ENCODE measurements around the gene GADD45G.

The GADD45G gene

DNA sequence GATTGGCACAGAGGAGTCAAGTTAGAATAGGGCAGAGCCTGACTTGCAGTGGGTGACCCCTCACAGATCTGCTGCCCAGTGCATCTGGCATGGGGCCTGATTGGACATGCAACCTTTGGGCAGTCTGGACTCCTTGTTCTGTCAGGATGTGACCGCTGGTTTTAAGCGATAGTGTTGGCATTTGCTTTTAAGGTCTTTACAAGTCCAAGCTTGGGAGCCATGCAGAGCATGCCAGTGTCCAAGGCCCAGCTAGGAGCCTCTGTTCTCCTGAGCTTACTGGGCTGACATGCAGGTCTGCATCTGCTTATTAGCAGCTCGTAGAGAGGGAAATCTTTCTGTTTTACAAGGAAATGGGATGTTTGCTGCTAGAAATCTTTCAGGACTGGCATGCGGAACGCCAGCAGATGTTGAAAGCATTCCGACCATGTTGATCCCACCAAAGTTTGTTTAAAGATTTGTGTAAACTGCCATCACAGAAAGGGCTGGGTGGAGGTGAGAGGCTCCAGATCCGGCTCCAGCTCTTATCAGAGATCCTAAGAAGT, 27.5 kb downstream of the GADD45G start:
- no peak for DNase-seq

DNA sequence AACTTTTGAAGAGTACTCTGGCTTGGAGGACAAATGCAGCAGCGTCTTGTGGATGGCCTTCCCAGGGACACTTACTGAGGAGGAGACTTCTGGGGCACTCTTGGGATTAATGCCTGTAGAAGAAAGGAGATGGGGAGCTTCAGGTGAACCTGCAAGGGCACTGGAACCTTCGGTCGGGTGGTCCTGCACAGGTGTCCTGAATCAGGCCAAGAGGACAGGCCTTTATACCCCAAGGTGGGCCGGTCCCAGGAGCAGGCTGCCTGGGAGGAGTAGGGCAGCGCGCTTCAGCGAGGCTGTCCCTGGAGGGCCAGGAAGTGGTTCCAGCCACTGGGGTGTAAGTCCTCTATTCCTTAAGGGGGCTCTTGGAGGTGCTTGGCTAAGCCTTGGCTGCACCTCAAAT, 27.9 kb downstream of the GADD45G start:
- no peak for DNase-seq

DNA sequence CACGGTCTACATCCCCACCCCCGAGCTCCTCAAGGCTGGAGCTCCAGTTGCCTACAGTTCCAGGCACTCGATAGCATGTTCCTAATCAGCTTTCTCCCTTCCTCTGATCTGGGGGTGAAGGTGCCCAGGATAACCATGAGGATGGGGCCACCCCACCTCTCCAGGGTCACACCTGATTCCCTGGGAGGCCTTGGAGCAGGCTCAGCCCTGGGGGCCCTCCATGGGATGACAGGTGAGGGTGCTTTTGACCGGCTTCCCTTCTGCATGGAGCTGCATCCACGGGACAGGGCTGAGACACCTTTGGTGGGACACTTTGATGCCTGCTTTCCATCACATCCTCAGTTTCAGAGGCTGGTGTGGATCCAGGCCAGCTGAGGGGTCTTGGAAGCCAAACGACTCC, 28.6 kb downstream of the GADD45G start:
- DNase-seq = no peak

DNA sequence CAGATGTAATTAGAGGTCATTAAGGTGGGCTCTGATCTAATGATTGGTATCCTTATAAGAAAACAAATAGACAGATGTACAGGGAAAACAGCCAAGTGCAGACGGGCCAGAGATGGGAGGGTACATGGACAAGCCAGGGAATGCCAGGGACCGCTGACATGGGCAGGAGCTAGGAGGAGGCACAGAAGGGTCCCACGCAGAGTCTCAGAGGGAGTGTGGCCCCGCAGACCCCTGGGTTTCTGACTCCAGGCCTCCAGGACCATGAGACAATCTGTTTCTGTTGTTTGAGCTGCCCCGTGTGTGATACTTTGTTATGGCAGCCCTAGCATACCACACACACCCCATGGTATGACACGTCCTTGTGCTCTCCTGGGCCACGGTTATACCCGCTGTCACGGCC, 29.1 kb downstream of the GADD45G start:
- DNase-seq = no peak

DNA sequence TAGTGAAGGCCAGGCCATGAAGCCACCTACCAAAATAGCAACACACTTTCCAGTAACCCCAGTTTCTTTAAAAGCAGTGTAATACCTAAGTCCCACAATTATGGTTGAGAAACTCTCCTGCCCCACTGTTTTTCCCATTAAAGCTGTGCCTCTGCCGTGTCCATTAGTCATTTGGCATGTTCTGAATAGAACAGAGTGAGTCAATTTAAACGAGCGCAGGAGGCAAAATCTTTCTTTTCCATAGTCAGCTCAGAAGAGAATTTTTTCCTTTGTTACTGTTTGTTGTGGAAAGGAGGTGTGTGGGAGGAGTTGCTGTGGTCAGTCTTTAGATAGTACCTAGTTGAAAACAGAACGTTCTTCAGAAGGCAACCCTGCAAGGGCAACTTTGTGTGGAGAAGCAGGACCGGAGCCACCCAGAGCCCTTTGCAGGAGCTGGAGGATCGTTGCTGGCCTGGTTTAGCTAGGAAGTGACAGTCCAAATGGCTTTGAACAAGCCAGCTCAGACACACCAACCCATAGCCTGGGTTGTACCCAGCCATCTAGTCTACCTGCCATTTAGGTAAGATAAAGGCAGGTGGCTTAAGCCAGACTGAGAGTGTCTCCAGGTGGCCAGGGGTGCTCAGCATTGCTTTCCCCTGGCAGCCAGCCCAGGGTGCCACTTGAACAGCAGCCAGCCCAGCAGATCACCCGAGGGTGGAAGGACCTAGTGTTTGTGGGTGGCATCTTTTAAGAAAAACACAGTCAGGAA, 30.4 kb downstream of the GADD45G start:
- no peak for DNase-seq

DNA sequence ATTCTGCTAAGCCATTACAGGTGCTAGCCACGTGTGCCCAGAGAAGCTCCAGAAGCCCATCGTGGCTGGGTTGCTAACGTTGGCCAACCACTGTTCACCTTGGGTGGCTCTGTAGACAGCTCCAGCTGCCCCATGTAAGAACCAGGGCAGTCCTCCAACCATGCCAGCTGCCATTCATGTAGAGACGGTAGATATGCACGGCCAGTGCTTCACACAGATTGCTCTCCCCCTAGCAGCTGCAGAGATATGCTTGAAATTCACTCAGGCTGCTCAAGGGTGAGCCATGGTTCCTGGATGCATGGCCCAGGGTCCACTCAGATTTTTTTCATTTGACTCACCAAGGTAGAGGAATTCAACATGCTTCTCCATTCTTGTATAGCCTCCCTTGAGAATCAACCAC, 31.0 kb downstream of the GADD45G start:
- DNase-seq = no peak

DNA sequence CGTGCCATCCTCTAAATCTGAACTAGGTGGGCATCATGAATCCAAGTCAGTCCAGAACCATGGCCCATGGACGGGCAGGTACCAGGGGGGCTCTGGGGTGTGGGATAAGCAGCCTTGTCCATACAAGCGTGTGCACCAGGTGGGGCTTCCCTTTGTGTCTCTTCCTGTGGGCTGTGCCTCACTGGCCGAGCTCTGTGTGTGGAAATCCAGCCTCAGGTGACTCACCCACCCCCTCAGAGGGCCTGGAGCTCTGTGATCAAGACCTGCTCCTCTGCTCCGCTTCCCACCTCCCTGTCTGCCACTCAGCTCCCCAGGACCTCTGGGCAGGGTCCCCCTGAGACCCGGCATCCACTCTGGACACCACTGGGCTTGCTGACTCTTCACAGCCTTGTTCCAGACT, 33.0 kb downstream of the GADD45G start:
- no peak for DNase-seq

DNA sequence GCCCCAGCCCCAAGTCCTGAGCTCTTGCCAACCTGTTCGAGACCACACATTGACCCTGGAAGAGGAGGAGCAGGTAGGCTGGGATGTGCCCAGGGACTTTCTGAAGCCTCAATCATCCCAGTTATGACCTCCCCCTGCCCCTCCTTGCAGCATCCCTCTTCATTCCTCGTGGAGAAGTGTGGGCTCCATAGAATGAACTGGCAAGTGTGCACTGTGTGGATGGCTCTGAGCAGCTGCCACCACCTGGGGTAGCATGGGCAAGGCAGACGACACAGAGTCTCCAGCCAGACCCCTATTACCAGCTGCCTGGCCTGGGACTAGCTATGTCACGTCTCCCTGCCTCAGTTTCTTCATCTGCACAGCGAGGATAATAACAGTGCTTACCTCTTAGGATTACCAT, 33.5 kb downstream of the GADD45G start:
- no peak for DNase-seq

DNA sequence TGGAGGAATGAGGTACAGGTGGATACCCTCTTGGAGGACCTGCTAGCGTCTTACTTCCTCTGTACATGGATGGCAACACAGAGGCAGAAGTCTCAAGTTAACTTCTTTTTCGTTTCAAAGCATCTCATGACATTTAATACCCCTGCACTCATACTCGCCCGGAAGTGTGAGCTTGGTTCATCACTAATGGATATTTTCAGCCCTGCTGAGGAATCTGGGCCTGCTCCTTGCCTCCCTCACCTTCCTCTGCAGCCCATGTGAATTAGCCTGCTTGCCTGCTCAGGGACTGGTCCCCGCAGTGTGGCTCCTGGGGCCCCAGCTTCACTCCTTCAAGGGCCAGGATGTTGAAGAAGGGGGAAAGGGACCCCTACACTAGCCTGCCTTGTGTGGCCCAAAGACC, 34.1 kb downstream of the GADD45G start:
- no peak for DNase-seq

DNA sequence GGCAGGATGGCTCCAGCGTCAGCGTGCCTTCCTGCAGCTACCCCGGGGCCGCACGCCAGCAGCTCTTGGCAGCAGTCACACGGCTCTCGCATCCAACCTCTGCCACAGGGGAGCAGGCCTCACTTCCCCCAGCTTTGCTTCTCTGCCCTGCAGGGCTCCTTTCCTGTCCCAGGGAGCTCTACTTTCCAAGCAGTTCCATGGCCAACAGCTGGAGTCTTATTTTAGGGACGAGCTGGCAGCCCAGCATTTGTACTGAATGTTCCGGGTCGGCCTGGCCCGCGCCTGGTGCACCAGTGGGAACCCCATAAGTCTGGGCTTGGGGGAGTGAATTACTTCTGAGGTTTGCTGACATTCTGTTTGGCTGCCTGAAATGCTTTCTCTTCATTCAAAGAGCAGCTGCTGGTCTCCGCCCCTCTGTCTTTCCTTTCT, 34.6 kb downstream of the GADD45G start:
- no peak for DNase-seq

DNA sequence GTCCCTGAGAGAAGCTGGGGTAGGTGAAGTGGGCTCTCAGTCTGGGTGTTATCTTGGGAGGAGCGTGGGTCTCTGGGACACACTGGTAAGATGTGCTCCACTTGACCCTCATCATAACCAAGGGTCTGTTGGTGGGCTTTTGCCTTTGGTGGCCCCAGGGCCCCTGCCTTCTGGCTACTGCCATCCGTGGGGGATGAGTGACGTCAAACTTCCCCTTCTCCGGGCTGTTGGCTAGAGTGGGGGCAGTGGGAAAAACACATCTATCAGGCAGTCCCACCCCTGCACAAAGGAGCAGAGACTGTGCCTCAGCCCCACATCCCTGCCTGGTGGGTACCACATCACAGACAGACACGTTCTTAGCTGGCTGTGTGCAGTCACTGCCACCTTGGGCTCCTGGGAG, 35.1 kb downstream of the GADD45G start:
- no peak for DNase-seq

DNA sequence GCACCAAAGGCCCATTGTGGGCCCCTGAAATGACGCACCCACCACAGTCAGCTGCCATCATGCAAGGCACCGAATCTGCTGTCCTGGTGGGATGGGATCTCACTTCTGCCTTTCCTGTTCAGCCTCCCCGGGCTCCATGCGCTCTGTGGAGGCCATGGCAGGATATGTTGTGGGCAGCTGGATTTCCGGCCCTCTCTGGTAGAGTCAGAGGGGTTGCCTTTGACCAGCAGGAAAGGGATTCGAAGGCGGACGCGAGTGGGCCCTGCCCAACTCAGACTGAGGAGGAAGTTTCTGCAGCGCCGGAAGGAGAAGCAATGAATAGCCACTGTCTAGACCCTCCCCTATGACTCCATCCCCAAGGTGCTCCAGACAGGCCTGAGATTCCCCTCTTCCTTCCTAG, 35.5 kb downstream of the GADD45G start:
- DNase-seq = no peak

DNA sequence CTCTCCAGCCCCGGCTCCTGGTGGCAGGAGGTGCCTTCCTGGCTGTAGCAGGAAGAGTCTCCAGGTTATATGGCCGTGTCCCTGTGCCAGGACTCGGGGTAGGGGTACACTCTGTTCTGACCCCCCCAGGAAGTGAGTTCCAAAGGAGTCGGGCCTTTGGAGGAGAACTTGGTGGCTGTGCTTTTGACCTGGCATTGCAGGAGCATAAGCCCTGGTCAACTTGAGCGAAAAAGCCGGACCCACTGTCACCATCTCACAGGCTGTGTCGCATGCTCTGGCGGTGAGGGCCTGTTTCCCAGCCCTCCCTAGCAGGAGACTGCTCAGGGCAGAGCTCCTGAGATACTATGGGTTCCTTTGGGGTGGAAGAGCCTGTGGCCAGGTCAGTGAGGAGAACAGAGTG, 36.0 kb downstream of the GADD45G start:
- DNase-seq = no peak

DNA sequence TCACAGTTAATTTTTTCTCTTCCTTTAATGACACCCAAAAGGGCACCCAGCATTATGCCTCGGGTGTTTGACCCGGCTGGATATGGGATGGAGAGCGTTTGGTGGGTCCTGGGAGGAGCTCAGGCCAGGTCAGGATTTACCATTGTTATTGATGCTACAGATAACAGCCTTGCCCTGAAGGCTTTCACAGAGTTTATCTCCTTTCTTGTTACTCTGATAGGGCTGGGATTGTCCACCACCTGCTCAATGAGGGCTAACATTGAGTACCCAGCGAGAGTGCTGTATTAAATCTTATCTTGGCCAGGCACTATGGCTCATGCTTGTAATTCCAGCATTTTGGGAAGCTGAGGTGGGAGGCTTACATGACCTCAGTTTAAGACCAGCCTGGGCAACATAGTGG, 37.2 kb downstream of the GADD45G start:
- DNase-seq = no peak

DNA sequence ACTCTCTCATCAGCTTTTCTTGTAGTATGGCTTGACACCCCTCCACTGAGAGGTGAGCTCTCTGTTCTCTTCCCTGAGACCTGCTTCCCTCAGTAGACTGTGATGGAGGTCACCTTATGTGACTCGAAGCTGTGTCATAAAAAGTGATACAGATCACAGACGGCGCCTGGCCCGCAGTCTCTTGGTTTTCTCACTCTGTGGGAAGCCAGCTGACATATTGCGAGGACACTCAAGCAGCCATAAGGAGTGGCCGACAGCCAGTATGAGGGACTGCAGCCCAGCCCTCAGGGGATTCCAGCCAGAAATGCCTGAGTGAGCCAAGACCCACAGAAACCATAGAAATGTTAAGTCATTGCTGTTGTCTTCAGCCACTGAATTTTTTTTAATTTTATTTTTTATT, 38.0 kb downstream of the GADD45G start:
- DNase-seq = no peak

DNA sequence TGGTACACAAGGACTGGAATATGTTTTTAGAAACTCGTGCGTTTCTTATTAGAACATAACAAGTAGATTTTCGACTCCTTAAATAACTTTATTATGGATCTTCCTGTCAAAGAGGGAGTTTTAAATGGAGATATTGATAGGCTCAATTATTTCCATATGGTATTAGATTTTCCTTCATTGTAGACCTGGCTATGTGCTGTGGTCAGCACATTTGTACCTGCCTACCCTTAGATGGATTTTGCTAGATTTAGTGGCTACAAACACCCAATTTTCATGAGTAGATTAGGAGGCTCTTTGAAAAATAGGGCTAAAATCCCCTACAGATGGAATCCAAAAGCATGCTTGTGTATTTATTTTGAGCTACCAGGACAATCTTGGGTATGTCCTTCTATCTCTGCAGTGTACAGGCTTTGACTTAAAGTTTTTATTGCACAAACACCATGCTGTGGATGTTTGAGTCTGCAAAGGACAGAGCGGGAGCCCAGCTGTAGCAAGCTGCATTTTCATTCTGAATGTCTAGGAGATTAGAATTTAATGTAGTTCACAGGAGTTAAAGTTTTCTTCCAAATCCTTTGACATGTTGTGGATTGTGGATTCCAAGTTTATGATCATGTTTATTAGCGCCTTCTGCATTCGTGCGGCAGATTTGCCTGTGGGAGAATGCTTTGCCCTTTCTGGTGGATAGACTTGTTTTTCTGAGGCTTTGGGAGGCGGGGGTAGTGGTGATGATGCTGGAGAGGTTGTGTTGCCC, 41.6 kb downstream of the GADD45G start:
- no peak for DNase-seq

DNA sequence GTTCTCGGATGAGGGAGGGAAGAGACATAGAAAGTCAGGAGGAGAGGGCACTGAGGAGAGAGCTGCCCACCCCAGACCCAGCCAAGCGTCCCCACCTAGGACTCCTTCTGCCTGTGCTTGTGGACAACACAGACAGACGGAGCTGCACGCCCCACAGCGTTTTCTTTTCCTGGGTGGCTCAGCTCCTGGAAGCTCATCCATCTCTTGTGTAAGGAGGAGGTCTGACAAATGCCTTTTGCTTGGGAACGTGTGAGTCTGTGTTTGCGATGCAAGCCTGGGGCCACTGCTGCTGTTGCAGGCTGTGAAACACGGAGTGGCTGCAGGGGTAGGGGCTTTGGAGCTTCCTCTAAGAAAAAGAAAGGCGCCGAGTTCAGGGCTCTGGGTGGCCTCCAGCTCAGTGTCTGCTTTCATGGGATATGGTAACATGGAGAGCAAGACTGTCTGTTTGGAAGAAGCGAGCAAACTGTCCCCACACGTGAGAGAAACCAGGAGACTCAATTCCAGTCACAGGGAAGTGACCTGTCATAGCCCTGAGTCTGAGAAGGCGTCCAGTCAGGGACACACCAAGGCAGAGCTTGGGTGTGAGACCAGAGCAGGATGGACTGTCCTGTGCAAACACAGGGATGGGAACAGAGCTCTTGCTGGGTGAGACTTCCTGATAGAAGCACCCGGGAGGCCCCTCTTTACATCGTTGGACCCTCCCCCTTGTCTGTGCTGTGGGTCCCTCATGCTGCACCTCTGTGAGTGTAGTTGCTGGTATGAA, 42.7 kb downstream of the GADD45G start:
- DNase-seq = no peak

DNA sequence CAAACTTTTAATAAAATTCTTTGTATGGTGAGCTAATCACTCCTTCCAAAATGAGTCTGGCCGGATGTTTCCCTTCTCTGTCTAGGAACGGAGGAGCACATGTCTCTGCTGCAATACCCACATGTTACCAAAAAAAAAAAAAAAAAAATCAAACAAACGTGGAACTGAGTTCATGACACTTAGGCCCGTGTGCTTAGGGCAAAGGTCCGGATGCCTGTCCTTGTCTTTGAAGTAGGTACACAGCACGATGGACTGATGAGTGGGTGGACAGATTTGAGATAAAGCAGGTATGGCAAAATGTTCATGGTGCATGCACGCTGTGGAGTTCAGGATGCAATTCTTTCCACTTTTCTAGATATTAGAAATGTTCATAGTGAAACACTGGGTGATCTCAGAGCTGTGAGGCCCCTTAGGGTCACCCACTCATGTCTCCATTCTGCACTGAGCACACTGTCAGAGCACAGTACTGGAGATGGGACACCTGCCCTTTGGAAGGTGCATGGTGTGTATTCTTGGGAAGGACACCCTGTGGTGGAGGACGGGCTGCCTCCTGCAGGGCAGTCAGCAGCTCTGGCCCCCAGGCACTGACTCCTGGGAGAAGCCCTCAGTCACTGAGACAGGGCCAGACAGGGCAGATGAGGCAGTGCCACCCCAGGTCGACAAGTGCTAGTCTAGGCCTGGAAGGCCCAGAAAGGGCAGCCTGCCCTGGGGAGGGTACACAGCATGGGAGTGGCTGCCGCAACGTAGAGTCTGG, 43.6 kb downstream of the GADD45G start:
- DNase-seq = no peak

DNA sequence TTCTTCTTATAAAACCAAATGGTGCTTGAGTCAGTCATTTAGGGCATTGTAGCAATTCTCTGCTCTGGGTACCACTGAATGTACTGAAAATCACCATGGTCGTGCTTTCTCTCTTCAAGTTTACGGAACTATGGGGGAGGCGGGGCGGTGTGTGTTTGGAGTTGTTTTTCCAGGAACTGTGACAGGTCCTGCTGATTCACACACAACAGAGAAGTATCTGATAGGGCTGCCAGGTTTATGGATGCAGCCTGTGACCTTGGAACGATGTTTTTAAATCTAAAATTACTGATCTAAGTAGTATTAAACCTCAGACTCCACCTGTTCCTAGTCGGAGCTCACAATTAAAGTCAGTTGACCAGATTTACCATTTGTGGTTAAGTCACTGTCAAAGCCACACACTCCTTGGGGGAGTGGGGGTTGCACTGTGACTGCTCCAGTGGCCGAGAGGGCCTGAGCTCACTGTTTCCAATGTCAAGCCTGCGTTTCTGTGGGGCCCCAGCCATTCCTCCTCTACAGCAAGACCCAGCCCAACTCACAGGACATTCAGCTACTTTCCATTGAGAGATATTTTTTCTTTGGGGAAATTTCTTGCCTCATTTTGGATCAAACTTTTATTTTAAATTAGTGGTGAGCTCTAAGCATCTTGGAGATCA, 44.4 kb downstream of the GADD45G start:
- DNase-seq = no peak

DNA sequence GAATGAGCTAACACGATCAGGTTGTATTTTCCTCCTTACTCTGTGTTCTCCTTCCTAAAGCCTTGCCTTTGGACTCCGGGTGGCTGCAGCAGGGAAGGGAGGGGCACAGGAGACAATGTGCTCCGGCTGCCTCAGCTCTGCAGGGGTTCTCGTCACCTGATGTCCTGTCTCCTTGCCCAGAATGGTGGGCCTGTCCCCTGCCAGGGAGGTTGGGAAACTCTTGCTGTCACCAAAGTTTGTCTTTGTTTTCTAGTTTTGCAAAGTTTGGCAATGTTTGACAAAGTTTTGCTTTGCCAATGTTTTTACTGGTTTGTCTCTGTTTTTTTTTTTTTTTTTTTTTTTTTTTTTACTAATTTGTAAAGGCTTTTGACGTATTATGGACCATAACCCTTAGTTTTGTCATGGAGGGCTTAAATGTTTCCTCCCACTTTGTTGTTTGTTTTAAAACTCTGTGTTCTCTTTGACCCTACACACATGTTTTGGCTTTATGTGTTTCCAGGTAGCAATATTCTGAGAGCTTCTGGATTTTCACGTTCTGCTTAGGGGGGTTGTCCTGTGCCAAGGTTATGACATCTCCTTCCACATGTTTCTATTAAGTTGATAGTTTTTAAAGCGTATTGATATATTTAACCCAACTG, 49.3 kb downstream of the GADD45G start:
- DNase-seq = no peak

DNA sequence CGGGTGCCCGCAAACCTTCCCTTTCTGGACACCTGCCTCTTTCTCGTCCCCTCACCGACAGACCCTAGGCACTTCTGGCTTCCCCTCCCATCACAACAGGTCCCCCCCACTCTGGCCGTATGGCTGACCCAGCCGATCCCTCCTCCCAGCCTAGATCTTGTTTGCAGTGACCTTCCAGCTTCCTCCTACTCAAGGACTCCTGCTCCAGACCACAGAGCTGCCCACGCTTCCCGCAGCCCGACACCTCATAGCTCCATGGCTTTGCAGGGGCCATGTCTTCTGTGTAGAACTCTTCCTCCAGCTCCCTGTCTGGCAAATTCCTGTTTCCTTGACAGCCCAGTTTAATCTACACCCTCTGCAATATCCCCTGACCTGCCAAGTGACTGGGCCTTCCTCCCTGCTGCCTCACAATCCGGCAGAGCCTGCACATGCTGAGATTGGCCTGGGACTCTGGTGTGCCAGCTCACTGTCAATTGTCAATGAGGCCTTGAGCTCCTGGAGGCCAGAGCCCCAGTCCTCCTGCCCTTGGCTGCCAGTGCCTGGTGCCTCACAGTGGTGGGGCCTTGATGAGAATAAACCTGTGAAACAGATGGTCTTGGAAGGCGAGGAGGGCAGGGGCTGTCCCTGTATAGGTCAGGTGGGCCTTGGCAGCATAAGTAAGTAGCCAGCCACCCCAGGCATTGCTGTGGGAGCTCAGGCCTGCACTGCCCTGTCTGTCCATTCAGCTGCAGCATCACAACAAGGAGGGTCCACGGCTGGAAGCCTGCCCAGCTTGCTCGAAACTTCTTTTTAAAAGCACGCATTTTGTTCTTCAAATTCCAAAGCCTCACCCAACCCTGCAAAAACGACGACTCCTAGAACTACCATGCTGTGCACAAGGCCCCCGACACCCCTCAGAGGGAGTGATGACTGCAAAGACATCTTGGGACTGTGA, 50.5 kb downstream of the GADD45G start:
- DNase-seq = no peak
